GM12875 (cell line): ENCODE measurements around the gene NDUFS2.

Experiments used
- H3K4me3 ChIP-seq: one replicate; pipeline ENCODE4 v1.5.1; 2011; ENCODE audit warnings: low read depth, low read length, control low read depth
- TF ChIP-seq, protein P1 (sequence below): IDR thresholded peaks from 2 replicates; pipeline ENCODE4 v1.5.1; 2011; ENCODE audit warnings: low read depth, mild to moderate bottlenecking, control low read depth, inconsistent platforms, low read length, moderate library complexity, borderline replicate concordance; ENCODE audit not compliant: insufficient read depth

NDUFS2 gene

DNA sequence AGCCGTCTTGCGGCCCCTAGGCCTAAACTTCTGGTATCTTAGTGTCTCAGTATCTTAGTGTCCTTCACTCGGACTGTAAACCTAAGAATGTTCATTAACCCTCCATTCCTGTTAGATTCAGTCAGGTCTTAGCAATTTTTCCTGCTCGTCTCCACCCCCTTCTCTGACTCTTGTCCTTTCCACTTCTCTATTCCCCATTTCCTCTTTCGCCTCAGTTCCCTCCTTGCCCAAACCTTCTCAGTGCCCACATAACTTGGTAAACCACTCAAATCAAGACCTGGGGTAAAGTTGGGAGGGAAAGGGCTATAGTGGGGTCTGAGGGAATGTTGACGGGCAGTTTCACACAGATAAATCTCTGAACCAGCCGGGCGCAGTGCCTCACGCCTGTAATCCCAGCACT is 12.2 kb downstream of the NDUFS2 start:
- TF ChIP-seq, protein P1, sequence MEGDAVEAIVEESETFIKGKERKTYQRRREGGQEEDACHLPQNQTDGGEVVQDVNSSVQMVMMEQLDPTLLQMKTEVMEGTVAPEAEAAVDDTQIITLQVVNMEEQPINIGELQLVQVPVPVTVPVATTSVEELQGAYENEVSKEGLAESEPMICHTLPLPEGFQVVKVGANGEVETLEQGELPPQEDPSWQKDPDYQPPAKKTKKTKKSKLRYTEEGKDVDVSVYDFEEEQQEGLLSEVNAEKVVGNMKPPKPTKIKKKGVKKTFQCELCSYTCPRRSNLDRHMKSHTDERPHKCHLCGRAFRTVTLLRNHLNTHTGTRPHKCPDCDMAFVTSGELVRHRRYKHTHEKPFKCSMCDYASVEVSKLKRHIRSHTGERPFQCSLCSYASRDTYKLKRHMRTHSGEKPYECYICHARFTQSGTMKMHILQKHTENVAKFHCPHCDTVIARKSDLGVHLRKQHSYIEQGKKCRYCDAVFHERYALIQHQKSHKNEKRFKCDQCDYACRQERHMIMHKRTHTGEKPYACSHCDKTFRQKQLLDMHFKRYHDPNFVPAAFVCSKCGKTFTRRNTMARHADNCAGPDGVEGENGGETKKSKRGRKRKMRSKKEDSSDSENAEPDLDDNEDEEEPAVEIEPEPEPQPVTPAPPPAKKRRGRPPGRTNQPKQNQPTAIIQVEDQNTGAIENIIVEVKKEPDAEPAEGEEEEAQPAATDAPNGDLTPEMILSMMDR = no peak
- H3K4me3 ChIP-seq = no peak overlapping the region

DNA sequence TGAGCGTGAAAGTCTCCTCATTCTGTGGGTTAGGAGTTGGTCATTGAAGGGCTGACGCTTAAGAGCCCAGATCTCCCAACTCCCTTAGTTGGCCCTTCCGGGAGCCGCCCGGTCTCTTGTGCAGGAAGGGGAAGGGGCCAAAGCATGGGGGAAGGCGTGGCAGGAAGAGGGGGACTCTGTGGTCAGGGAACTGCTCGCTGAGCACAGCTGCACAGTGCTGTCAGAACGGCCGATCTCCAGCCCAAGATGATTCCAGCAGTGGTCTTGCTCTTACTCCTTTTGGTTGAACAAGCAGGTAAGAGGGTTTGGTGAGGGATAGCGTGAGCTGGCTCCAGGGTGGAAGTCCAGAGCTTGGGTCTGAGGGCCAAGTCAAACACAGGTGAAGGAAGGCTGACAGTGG is 12.9 kb downstream of the NDUFS2 start, which contains the start of gene FCER1G:
FCER1G (plus strand) TSS at position 220 of the 400 bp plus-strand sequence; CDS start at position 247, 27 bp downstream.
- TF ChIP-seq, protein P1 = no peak
- no peak within 1 kb of the TSS for H3K4me3 ChIP-seq

DNA sequence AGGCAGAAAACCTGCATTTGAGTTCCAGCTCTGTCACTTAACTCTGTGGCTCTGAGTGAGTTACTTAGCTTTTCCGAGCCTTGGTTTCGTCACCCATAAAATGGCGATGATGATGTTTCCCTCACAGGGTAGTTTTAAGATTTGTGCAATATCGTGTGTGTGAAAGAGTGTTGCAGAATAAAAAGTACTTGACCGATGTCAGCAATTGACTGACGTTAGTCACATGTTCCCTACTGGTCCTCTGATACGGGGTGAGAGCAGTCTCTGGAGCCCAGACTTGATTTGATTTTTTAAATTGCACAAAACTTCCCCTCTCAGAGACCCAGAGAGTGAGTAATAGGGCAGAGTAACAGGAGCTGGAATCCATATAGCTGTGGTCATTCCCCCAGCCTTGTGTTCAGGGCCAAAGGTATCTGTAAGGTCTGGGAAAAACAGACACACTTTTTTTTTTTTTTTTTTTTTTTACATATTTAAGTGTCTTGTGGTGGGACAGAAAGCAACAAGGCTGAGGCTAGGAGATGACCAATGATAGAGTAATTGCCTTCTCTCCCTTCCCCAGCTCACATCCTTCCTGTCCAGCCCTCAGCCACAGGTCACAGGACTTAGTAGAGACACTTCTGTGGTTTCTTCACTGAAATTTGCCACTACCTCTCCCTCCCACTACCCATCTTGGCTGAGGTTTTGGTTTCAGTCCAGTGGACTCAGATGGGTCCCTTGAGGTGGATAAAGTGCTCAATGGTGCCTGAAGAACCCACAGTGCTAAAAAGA is 15.0 kb downstream of the NDUFS2 start:
- TF ChIP-seq, protein P1 = no peak
- no peak overlapping the region for H3K4me3 ChIP-seq

DNA sequence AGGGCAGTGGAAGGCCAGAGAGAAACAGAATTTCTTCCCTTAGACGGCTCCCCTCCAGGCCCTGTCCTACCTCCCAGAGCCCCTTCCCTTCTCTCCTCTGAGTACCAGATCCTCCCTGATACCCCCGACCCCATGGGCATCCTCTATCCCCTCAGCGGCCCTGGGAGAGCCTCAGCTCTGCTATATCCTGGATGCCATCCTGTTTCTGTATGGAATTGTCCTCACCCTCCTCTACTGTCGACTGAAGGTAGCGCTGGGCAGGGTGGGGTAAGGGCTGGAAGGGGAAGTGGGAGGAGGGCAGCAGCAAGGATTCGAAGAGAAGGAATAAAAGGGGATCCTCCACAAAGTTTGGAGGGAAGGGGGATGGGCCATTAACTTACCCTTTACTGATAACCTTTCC is 15.7 kb downstream of the NDUFS2 start:
- H3K4me3 ChIP-seq = no peak overlapping the region
- TF ChIP-seq, protein P1 = no peak

DNA sequence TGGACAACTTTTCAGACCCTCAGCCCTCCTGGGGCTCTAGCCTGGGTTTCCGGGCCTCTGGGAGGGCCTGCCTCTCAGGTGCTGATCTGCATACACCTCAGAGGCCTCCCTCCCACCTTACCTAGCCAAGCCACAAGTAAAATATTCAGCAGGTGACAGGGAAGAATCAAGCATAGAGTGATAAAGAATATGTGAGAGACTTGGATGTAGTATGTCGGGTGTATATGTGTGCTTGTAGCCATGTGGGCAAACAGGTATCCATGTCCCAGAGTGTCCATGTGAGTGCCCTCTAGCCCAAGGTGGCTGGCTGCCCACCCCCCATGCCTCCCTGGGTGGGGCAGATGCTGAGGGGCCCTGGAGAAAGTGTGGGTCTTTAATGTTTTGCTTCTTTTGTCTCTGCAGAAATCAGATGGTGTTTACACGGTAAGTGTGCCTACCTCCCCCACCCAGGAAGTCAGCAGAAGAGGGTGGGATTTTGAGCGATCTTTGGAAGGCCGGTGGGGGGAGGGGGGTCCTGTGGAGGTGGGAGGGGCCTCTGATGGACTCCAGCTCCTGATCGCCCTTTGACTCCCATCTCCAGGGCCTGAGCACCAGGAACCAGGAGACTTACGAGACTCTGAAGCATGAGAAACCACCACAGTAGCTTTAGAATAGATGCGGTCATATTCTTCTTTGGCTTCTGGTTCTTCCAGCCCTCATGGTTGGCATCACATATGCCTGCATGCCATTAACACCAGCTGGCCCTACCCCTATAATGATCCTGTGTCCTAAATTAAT is 16.3 kb downstream of the NDUFS2 start:
- no peak overlapping the region for H3K4me3 ChIP-seq

DNA sequence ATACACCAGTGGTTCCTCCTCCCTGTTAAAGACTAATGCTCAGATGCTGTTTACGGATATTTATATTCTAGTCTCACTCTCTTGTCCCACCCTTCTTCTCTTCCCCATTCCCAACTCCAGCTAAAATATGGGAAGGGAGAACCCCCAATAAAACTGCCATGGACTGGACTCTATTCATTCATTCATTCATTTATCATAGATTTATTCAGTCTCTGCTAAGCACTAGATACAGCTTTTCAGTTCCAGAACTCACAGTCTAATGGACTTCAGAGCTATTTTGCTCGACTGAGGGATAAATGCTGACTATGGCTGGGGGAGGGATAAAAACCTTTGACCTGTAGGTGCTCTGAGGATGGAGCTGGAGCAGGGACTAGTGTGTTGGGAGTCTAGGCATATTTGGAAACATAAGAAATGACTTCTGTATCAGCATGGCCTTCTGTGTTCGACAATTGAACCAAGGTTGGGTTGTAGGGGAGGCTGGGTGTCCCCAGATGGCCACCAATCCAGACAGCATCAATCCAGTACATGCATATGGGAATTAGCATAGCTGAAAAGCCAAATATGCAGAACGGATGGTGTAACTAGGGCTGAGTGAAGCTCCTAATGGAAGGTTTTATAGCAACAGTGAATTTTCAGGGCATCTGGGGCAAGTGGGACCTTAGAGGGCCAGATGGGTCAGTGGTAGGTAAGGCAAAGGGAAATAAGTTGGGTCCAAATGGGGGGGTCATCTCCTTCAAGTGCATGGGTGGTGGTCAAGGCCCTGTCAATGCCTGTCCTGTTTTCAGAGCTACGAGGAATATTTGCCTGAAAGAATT is 17.1 kb downstream of the NDUFS2 start:
- H3K4me3 ChIP-seq = no peak overlapping the region
- TF ChIP-seq, protein P1 = no peak

More for the DNA sequence above, 16.3 kb downstream of the NDUFS2 start:
- TF ChIP-seq, protein P1 = no peak
